Astrocyte (in vitro differentiated cells and primary cell): ENCODE data around the gene DIP2B.

Experiments used
- EZH2 ChIP-seq: IDR thresholded peaks from 2 replicates; pipeline ENCODE4 v1.6.1; 2012; ENCODE audit warnings: mild to moderate bottlenecking, low read length, inconsistent platforms; ENCODE audit not compliant: insufficient read depth
- TF ChIP-seq, protein P1 (sequence below): IDR thresholded peaks from 2 replicates; pipeline ENCODE4 v1.5.1; 2011; ENCODE audit warnings: low read depth, mild to moderate bottlenecking, inconsistent platforms, low read length, moderate library complexity; ENCODE audit not compliant: insufficient read depth

DNA sequence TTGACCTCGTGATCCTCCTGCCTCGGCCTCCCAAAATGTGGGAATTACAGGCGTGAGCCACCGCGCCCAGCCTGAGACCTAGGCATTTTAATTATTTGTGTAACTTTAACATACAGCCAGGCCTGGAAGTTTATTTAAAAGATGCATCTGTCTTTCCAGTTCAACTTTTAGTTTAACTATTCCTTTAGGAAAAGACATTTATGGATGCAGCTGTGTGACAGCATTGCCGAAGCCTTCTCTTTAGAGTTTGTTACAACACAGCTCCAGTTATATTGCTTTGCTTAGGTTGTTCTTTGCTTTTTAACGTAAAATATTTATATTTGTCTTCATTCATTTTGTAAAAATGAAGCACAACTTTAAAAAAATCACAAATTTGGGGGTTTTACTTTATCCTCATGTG lies 67.0 kb downstream of the DIP2B start:
- TF ChIP-seq, protein P1, sequence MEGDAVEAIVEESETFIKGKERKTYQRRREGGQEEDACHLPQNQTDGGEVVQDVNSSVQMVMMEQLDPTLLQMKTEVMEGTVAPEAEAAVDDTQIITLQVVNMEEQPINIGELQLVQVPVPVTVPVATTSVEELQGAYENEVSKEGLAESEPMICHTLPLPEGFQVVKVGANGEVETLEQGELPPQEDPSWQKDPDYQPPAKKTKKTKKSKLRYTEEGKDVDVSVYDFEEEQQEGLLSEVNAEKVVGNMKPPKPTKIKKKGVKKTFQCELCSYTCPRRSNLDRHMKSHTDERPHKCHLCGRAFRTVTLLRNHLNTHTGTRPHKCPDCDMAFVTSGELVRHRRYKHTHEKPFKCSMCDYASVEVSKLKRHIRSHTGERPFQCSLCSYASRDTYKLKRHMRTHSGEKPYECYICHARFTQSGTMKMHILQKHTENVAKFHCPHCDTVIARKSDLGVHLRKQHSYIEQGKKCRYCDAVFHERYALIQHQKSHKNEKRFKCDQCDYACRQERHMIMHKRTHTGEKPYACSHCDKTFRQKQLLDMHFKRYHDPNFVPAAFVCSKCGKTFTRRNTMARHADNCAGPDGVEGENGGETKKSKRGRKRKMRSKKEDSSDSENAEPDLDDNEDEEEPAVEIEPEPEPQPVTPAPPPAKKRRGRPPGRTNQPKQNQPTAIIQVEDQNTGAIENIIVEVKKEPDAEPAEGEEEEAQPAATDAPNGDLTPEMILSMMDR, result no peak
- no peak for TF ChIP-seq EZH2
